Neural cell (in vitro differentiated cells): Measurements from ENCODE around the gene NCOA4. TPM values are rescaled to one million over a fixed set of nuclear protein-coding genes. Genes with fewer than 3 reads are reported as not detected.

Source experiments
- H2AFZ ChIP-seq: fragments of 200-600, 300-800 bp; sonication (generic), shearing (Covaris generic); 2 replicates; pipeline ENCODE4 v1.6.0; 2014; ENCODE audit warnings: low read depth, mild to moderate bottlenecking, antibody characterized with exemption, low read length, moderate library complexity
- H3F3A ChIP-seq: fragments of 200-600 bp; shearing (Covaris generic); 2 replicates; pipeline ENCODE4 v1.6.1; 2016; ENCODE audit warnings: mild to moderate bottlenecking, moderate library complexity, mixed read lengths, antibody characterized with exemption, low read length; ENCODE audit not compliant: insufficient read depth, poor library complexity, severe bottlenecking
- H3K27ac ChIP-seq: fragments of 200-600, 300-800 bp; sonication (generic), shearing (Covaris generic); 2 replicates; pipeline ENCODE4 v1.5.1; 2014; ENCODE audit warnings: mild to moderate bottlenecking, low read length, moderate library complexity
- H3K27me3 ChIP-seq: fragments of 300-800, 200-600 bp; sonication (generic), shearing (Covaris generic); 2 replicates; pipeline ENCODE4 v1.6.0; 2014; ENCODE audit warnings: mild to moderate bottlenecking, low read depth, low read length, moderate library complexity; ENCODE audit not compliant: insufficient read depth
- H3K36me3 ChIP-seq: fragments of 300-800, 200-600 bp; sonication (generic), shearing (Covaris generic); 2 replicates; pipeline ENCODE4 v1.5.1; 2014; ENCODE audit warnings: mild to moderate bottlenecking, antibody characterized with exemption, low read length, moderate library complexity; ENCODE audit not compliant: insufficient read depth
- H3K4me2 ChIP-seq: fragments of 300-800, 200-600 bp; sonication (generic), shearing (Covaris generic); 2 replicates; pipeline ENCODE4 v1.6.0; 2014; ENCODE audit warnings: mild to moderate bottlenecking, low read length
- H3K4me3 ChIP-seq: fragments of 300-800, 200-600 bp; sonication (generic), shearing (Covaris generic); 2 replicates; pipeline ENCODE4 v1.5.1; 2014; ENCODE audit warnings: mild to moderate bottlenecking, low read length, moderate library complexity
- H3K79me2 ChIP-seq: fragments of 200-600 bp; shearing (Covaris generic); replicated peaks from 2 replicates; pipeline ENCODE4 v1.6.0; 2014; ENCODE audit warnings: mild to moderate bottlenecking, low read length, moderate library complexity; ENCODE audit not compliant: insufficient read depth
- H3K9ac ChIP-seq: fragments of 300-800, 200-600 bp; sonication (generic), shearing (Covaris generic); 2 replicates; pipeline ENCODE4 v1.6.1; 2016; ENCODE audit warnings: mild to moderate bottlenecking, low read length, mixed read lengths
- H3K9me2 ChIP-seq: fragments of 200-600 bp; shearing (Covaris generic); 2 replicates; pipeline ENCODE4 v1.6.1; 2016; ENCODE audit warnings: mild to moderate bottlenecking, low read length, mixed read lengths; ENCODE audit not compliant: insufficient read depth
- H3K9me3 ChIP-seq: fragments of 200-600, 300-800 bp; sonication (generic), shearing (Covaris generic); 2 replicates; pipeline ENCODE4 v1.6.1; 2016; ENCODE audit warnings: mild to moderate bottlenecking, mixed run types, low read length, moderate library complexity, mixed read lengths
- H4K20me1 ChIP-seq: fragments of 200-600 bp; shearing (Covaris generic); 2 replicates; pipeline ENCODE4 v1.6.1; 2016; ENCODE audit warnings: mild to moderate bottlenecking, mixed run types; ENCODE audit not compliant: insufficient read depth
- CTCF ChIP-seq: fragments of 450-650 bp; IDR thresholded peaks from 2 replicates; pipeline ENCODE4 v1.5.1; 2014; ENCODE audit warnings: antibody characterized with exemption, mild to moderate bottlenecking, moderate library complexity; ENCODE audit not compliant: poor library complexity, severe bottlenecking
- EP300 ChIP-seq: fragments of 450-650 bp; conservative IDR thresholded peaks from 2 replicates; pipeline ENCODE4 v1.6.1; 2014; ENCODE audit warnings: antibody characterized with exemption, mild to moderate bottlenecking, moderate library complexity; ENCODE audit not compliant: poor library complexity, severe bottlenecking
- EZH2 ChIP-seq: fragments of 200-600, 300-800 bp; shearing (Covaris generic), sonication (generic); IDR thresholded peaks from 2 replicates; pipeline ENCODE4 v1.6.1; 2014; ENCODE audit warnings: antibody characterized with exemption, low read length, borderline replicate concordance, mild to moderate bottlenecking; ENCODE audit not compliant: insufficient read depth, poor library complexity, severe bottlenecking
- MXI1 ChIP-seq: fragments of 450-650 bp; conservative IDR thresholded peaks from 2 replicates; pipeline ENCODE4 v1.6.1; 2014; ENCODE audit warnings: antibody characterized with exemption, mild to moderate bottlenecking; ENCODE audit not compliant: poor library complexity, severe bottlenecking
- POLR2AphosphoS5 ChIP-seq: IDR thresholded peaks from 2 replicates; pipeline ENCODE4 v1.6.1; 2012
- RAD21 ChIP-seq: fragments of 450-650 bp; conservative IDR thresholded peaks from 2 replicates; pipeline ENCODE4 v1.6.1; 2014; ENCODE audit warnings: antibody characterized with exemption, mild to moderate bottlenecking, moderate library complexity
- REST ChIP-seq: IDR thresholded peaks from 2 replicates; pipeline ENCODE4 v1.6.1; 2012; ENCODE audit warnings: borderline replicate concordance
- TAF1 ChIP-seq: IDR thresholded peaks from 2 replicates; pipeline ENCODE4 v1.6.1; 2012; ENCODE audit warnings: low read depth
- polyA plus RNA-seq: library from polyadenylated mRNA; depleted of rRNA; stranded (reverse); fragments of >200 nt; gene quantifications from 2 replicates; pipeline ENCODE4 v1.2.3, GENCODE V29; 2014

Gene NCOA4
- polyA plus RNA-seq, 1 donor from 2014 or later = 131 TPM

GRCh38 chr10:46018453-46019176 lies 11.8 kb downstream of the NCOA4 start:
- Histone ChIP-seq H3K36me3 (no peaks in the 10 kb centered on the region), H3K4me2 (no peak overlapping the region), H3K9me2 (no peaks in the 10 kb centered on the region), H3F3A (no peaks in the 10 kb centered on the region), H3K79me2 (peaks cover 65% of the 10 kb centered on the region), H3K9ac (no peak overlapping the region), H3K27me3 (no peaks in the 10 kb centered on the region), H2AFZ (no peak overlapping the region), H3K4me3 (no peak overlapping the region), H4K20me1 (peaks cover 4% of the 10 kb centered on the region), H3K9me3 (no peaks in the 10 kb centered on the region), H3K27ac (no peak overlapping the region)
- TF ChIP-seq POLR2AphosphoS5 = no peak
- no peak for TF ChIP-seq TAF1

DNA sequence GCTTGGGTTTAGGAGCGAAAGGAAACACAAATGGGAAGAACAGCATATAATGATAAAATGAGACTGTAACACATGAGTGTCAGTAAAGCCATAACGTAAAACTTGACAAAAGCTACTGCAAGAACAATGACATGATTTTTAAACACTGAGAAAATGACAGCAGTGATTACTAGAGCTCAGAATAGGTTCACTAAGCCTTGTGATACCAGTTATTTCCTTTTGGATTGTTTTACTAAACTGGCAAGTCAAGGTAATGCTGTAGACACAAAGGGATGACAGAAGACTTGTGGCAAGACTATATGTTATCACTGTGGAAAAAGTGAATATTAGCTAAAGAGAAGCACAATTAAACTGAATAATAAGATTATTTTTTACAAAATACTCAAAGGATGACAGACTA lies 12.7 kb downstream of the NCOA4 start:
- Histone ChIP-seq H3K27ac (no peak overlapping the region), H3F3A (no peaks in the 10 kb centered on the region), H2AFZ (no peak overlapping the region), H3K4me3 (no peak overlapping the region), H4K20me1 (peaks cover 4% of the 10 kb centered on the region), H3K4me2 (no peak overlapping the region), H3K9me3 (no peaks in the 10 kb centered on the region), H3K9me2 (no peaks in the 10 kb centered on the region), H3K27me3 (no peaks in the 10 kb centered on the region), H3K79me2 (peaks cover 62% of the 10 kb centered on the region), H3K36me3 (no peaks in the 10 kb centered on the region), H3K9ac (no peak overlapping the region)
- TF ChIP-seq EP300 (no peak), MXI1 (no peak)

DNA sequence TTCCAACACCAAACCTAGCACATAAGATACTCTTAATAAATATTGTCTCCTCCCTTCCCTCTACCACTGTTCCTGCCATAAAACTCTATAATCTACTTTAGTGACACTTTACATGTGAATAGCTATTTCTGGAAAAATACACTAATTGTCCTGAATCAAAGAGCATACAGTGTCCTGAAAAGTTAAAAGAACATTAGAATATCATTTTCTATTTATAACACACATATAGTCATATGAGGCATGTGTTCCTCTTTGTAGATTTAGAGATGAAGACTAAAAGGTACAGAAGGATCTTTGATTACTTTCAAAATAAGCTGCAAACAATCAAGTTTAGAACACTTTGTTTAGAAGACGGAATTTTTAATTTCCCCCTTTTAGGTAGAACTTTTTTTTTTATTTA lies 13.6 kb downstream of the NCOA4 start:
- Histone ChIP-seq H2AFZ (no peak overlapping the region), H3K9me2 (no peaks in the 10 kb centered on the region), H3K27ac (no peak overlapping the region), H3K27me3 (no peaks in the 10 kb centered on the region), H3K4me2 (no peak overlapping the region), H3K9ac (no peak overlapping the region), H3K4me3 (no peak overlapping the region), H3K9me3 (no peaks in the 10 kb centered on the region), H3F3A (no peaks in the 10 kb centered on the region), H4K20me1 (peaks cover 4% of the 10 kb centered on the region), H3K36me3 (peaks cover 5% of the 10 kb centered on the region), H3K79me2 (peaks cover 53% of the 10 kb centered on the region)
- TF ChIP-seq POLR2AphosphoS5 (no peak), RAD21 (no peak), TAF1 (no peak), EZH2 (no peak), EP300 (no peak)

DNA sequence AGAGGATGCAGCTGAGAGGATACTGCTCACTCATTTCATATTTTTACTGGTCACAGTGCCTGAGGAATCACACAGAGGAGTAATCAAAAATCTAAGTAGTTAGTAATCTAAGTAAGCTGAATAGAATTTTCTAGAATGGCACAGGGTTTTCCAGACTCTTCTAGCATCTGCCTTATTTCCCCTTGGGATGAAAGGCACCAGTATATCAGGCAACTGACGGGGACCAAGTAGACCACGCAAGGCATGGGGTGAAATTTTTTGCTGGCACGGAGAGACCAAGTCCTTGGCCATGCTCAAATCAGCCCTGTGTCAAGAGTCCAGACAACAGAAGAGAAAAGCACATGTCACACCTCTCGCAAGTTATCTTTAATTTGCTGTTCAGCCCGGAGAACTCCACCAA lies 14.2 kb downstream of the NCOA4 start:
- H2AFZ ChIP-seq = no peak overlapping the region
- peaks cover 4% of the 10 kb centered on the region for H4K20me1 ChIP-seq
- no peak overlapping the region for H3K27ac ChIP-seq
- H3K27me3 ChIP-seq = no peaks in the 10 kb centered on the region
- H3K79me2 ChIP-seq = peaks cover 49% of the 10 kb centered on the region
- no peak overlapping the region for H3K4me3 ChIP-seq
- peaks cover 5% of the 10 kb centered on the region for H3K36me3 ChIP-seq
- no peak overlapping the region for H3K9ac ChIP-seq
- no peaks in the 10 kb centered on the region for H3K9me3 ChIP-seq
- no peaks in the 10 kb centered on the region for H3K9me2 ChIP-seq
- H3K4me2 ChIP-seq = no peak overlapping the region
- TF ChIP-seq MXI1 = no peak
- no peak for TF ChIP-seq REST
- no peak for TF ChIP-seq POLR2AphosphoS5
- TF ChIP-seq CTCF = no peak
- TF ChIP-seq EP300 = no peak
- H3F3A ChIP-seq = no peaks in the 10 kb centered on the region
